Pancreas (tissue), 10 donors: Measurements from ENCODE around the gene ZBTB20. TPM values are rescaled to one million over a fixed set of nuclear protein-coding genes. Genes with fewer than 3 reads are reported as not detected.
A peak's percentile ranks its signal among the peaks of the same experiment; 100 is the strongest.

Source experiments
- ATAC-seq, 4 donors: fragments of 200-7000 bp; cut with Tn5 transposase; one replicate each; pipeline versions ENCODE4 v1.8.0 to v1.9.1; 2020; ENCODE audit warnings: mild to moderate bottlenecking in 4 of 4, moderate library complexity in 4 of 4
- DNase-seq, 6 donors: peaks; one replicate each; pipeline ENCODE4 v3.0.0-alpha.2; 2020
- FAIRE-seq: peaks from 2 replicates; lab custom pipeline; 2012; peaks lifted over from hg19 to GRCh38; lab: Jason Lieb, UNC
- H3K27ac ChIP-seq, 4 donors: fragments of 200-600 bp; sonication (generic); 1 replicate in 3 of 4; 2 replicates in 1 of 4; pipeline versions ENCODE4 v1.5.0 to v1.8.0; 2020
- H3K27me3 ChIP-seq, 4 donors: fragments of 200-600 bp; one replicate each; pipeline ENCODE4 v1.8.0; 2021
- H3K36me3 ChIP-seq, 3 donors: fragments of 200-600 bp; sonication (generic) in 1 of 3; one replicate each; pipeline versions ENCODE4 v1.5.0 to v1.8.0; 2020 to 2021
- H3K4me1 ChIP-seq, 3 donors: fragments of 200-600 bp; one replicate each; pipeline ENCODE4 v1.8.0; 2021
- H3K4me3 ChIP-seq, 4 donors: fragments of 200-600 bp; sonication (generic) in 2 of 4; one replicate each; pipeline versions ENCODE4 v1.5.0 to v1.8.0; 2020 to 2021
- H3K9me3 ChIP-seq, 4 donors: fragments of 200-600 bp; one replicate each; pipeline ENCODE4 v1.8.0; 2021
- CTCF ChIP-seq, 4 donors: fragments of 200-600 bp; sonication (generic) in 3 of 4; IDR thresholded peaks; one replicate each; pipeline versions ENCODE4 v1.5.0 to v1.8.0; 2021; ENCODE audit warnings: antibody characterized with exemption in 4 of 4
- WGBS, 2 donors: extraction: QIAGEN DNeasy Blood & Tissue Kit; methylation state at CpG; one replicate each; pipeline ENCODE4 v1.1.7; 2013; 5-methylcytosine and 5-hydroxymethylcytosine counted together
- intact Hi-C, 3 donors: fragments of 100-400 bp; cut with DNase I; formaldehyde crosslinking; loops; one replicate each; pipeline versions ENCODE4 v1.11.1 to v1.14.2; 2022
- polyA plus RNA-seq, 2 donors: library from polyadenylated mRNA; stranded (reverse); fragments of 200-250 nt; gene quantifications; one replicate each; pipeline ENCODE4 v1.2.3, GENCODE V29; 2013
- total RNA-seq, 6 donors: library from RNA; stranded (reverse); fragmentation: NEBNext Ultra II Directional in 4 of 6; extraction: Animal tissue kit (Norgen Biotek cat#: 25700) in 4 of 6; gene quantifications; one replicate each; pipeline versions ENCODE4 v1.2.1 to v1.2.4, GENCODE V29; 2021 to 2023
- donor health status: healthy with polysubstance abuse.
- donor health status: DM: no; HTN: no; CAD: no; lungs with moderate emphysema.
- donor health status: DM: no; HTN: no; CAD: no.
- donor health status: control.
- donor health status: control.
- donor health status: Bipolar disorder and iron deficiency.
- donor health status: DM: yes; HTN: yes; CAD: no.
- donor health status: DM: no; HTN: no; CAD: no.
- donor health status: DM: no; HTN: no; CAD: no.
- donor health status: DM: yes; HTN: yes; CAD: no.

Gene ZBTB20
- total and polyA plus RNA-seq, 8 donors: 1.3 to 81.5 (median 43.7) TPM

- TF ChIP-seq CTCF (IDR thresholded peaks at IDR 0.05): no peak
- no peak overlapping the region for H3K4me3 ChIP-seq
These were observed 561.0 kb downstream of the ZBTB20 start for GRCh38 chr3:114586119-114586518.

GRCh38 chr3:114585687-114586086, 561.4 kb downstream of the ZBTB20 start:
- WGBS, 2 donors: 68 to 80% methylated on average over 4 of the region's 4 CpGs
- Histone ChIP-seq H3K27me3 (no peaks in the 10 kb centered on the region), H3K27ac (no peak overlapping the region), H3K4me3 (no peak overlapping the region), H3K9me3 (no peaks in the 10 kb centered on the region), H3K4me1 (no peaks in the 10 kb centered on the region), H3K36me3 (no peaks in the 10 kb centered on the region)
- TF ChIP-seq CTCF (IDR thresholded peaks at IDR 0.05): no peak
- ATAC-seq (peak in 1 of 4 donors; percentile 25), DNase-seq (no peak), FAIRE-seq (no peak)
- intact Hi-C loops: no loop called here

More at GRCh38 chr3:114586119-114586518, 561.0 kb downstream of the ZBTB20 start:
- ATAC-seq: peak in 1 of 4 donors; percentile 27
- no peak for FAIRE-seq
- no peak for DNase-seq
- Histone ChIP-seq H3K27ac (no peak overlapping the region), H3K27me3 (no peaks in the 10 kb centered on the region), H3K36me3 (no peaks in the 10 kb centered on the region), H3K9me3 (no peaks in the 10 kb centered on the region), H3K4me1 (no peaks in the 10 kb centered on the region)
- WGBS, 2 donors: 97% methylated on average over 1 of the region's 1 CpG
- intact Hi-C loops: no loop called here

- TF ChIP-seq CTCF (IDR thresholded peaks at IDR 0.05): no peak
- intact Hi-C loops: no loop called here
- no peak for FAIRE-seq
These were observed 562.2 kb downstream of the ZBTB20 start for GRCh38 chr3:114584734-114585371.

GRCh38 chr3:114582929-114583328, 564.2 kb downstream of the ZBTB20 start:
- Histone ChIP-seq H3K4me3 (no peak overlapping the region), H3K9me3 (no peaks in the 10 kb centered on the region), H3K27me3 (no peaks in the 10 kb centered on the region), H3K36me3 (no peaks in the 10 kb centered on the region), H3K27ac (no peak overlapping the region), H3K4me1 (no peaks in the 10 kb centered on the region)
- no peak for TF ChIP-seq CTCF (IDR thresholded peaks at IDR 0.05)
- WGBS, 2 donors: 94 to 97% methylated on average over 2 of the region's 2 CpGs
- FAIRE-seq (no peak), ATAC-seq (no peak), DNase-seq (no peak)
- intact Hi-C loops: no loop called here

More at GRCh38 chr3:114584734-114585371, 562.2 kb downstream of the ZBTB20 start:
- H3K9me3 ChIP-seq: no peaks in the 10 kb centered on the region
- H3K27me3 ChIP-seq: no peaks in the 10 kb centered on the region
- peak in 3 of 4 donors; percentile 40 to 65 (median 53) for ATAC-seq
- no peak overlapping the region for H3K4me3 ChIP-seq
- H3K4me1 ChIP-seq: no peaks in the 10 kb centered on the region
- WGBS, 2 donors: 48 to 53% methylated on average over 6 of the region's 6 CpGs
- no peak for DNase-seq
- no peaks in the 10 kb centered on the region for H3K36me3 ChIP-seq
- H3K27ac ChIP-seq: peak overlapping the region in 2 of 4 donors; percentile 17 to 34

GRCh38 chr3:114572364-114573062, 574.6 kb downstream of the ZBTB20 start:
- H3K27ac ChIP-seq: no peak overlapping the region
- FAIRE-seq: no peak
- H3K27me3 ChIP-seq: no peaks in the 10 kb centered on the region
- ATAC-seq: no peak
- no peak for TF ChIP-seq CTCF (IDR thresholded peaks at IDR 0.05)
- intact Hi-C loops: no loop called here
- WGBS, 2 donors: 67 to 77% methylated on average over 3 of the region's 3 CpGs
- H3K4me1 ChIP-seq: no peaks in the 10 kb centered on the region
- H3K9me3 ChIP-seq: no peaks in the 10 kb centered on the region
- H3K36me3 ChIP-seq: no peaks in the 10 kb centered on the region
- no peak overlapping the region for H3K4me3 ChIP-seq
- no peak for DNase-seq
